CD4-positive, alpha-beta memory T cell (primary cell): ENCODE measurements around the gene MXD4. TPM values are rescaled to one million over a fixed set of nuclear protein-coding genes. Genes with fewer than 3 reads are reported as not detected.

Experiments used
- CTCF ChIA-PET: fragments of 350-600 bp; sonication (Branson Sonifier 250); formaldehyde crosslinking; loops from one replicate; lab custom pipeline; 2021; ENCODE audit warnings: inconsistent platforms; ENCODE audit not compliant: partially characterized antibody; lab: Charles Lee
- POLR2A ChIA-PET: fragments of 350-600 bp; sonication (Branson Sonifier 250); formaldehyde crosslinking; loops from one replicate; lab custom pipeline; 2021; ENCODE audit not compliant: partially characterized antibody; lab: Charles Lee
- DNase-seq, 5 donors: peaks; one replicate each; pipeline versions ENCODE4 v3.0.0 to v3.0.0-alpha.2; 2020 to 2022; ENCODE audit warnings: mixed read lengths in 1 of 5
- H3K27ac ChIP-seq: one replicate; pipeline ENCODE4 v1.7.0; 2013; ENCODE audit warnings: low read depth, low read length
- H3K27me3 ChIP-seq: 2 replicates; pipeline ENCODE4 v1.7.0; 2013; ENCODE audit warnings: mild to moderate bottlenecking, low read length, moderate library complexity; ENCODE audit not compliant: insufficient read depth
- H3K36me3 ChIP-seq: 2 replicates; pipeline ENCODE4 v1.7.0; 2013; ENCODE audit warnings: mild to moderate bottlenecking, low read length, moderate library complexity; ENCODE audit not compliant: insufficient read depth
- H3K4me1 ChIP-seq: 2 replicates; pipeline ENCODE4 v1.7.0; 2013; ENCODE audit warnings: mild to moderate bottlenecking, low read length, moderate library complexity; ENCODE audit not compliant: insufficient read depth
- H3K4me3 ChIP-seq, 2 donors: one replicate each; pipeline ENCODE4 v1.7.0; 2013; ENCODE audit warnings: low read length in 2 of 2, mild to moderate bottlenecking in 1 of 2
- H3K9me3 ChIP-seq, 2 donors: one replicate each; pipeline ENCODE4 v1.7.0; 2013; ENCODE audit warnings: low read length in 2 of 2, control low read depth in 1 of 2; ENCODE audit not compliant: control insufficient read depth in 1 of 2
- H3K27ac Mint-ChIP-seq, 7 donors: one replicate each; pipeline ENCODE4 v1.8.0; 2020 to 2021; ENCODE audit warnings: mixed read lengths in 7 of 7, mild to moderate bottlenecking in 6 of 7, inconsistent platforms in 3 of 7, moderate library complexity in 3 of 7
- H3K27me3 Mint-ChIP-seq, 2 donors: one replicate each; pipeline ENCODE4 v1.8.0; 2020 to 2021; ENCODE audit warnings: mixed read lengths in 2 of 2
- H3K36me3 Mint-ChIP-seq, 2 donors: one replicate each; pipeline ENCODE4 v1.8.0; 2020 to 2021; ENCODE audit warnings: mixed read lengths in 2 of 2, inconsistent platforms in 1 of 2, mild to moderate bottlenecking in 1 of 2
- H3K4me1 Mint-ChIP-seq, 4 donors: one replicate each; pipeline ENCODE4 v1.8.0; 2020 to 2021; ENCODE audit warnings: mixed read lengths in 4 of 4, mild to moderate bottlenecking in 1 of 4
- H3K4me3 Mint-ChIP-seq, 8 donors: one replicate each; pipeline ENCODE4 v1.8.0; 2020 to 2021; ENCODE audit warnings: mixed read lengths in 8 of 8, mild to moderate bottlenecking in 7 of 8, moderate library complexity in 6 of 8, inconsistent platforms in 3 of 8
- H3K9me3 Mint-ChIP-seq, 8 donors: one replicate each; pipeline ENCODE4 v1.8.0; 2020 to 2021; ENCODE audit warnings: mixed read lengths in 8 of 8, mild to moderate bottlenecking in 5 of 8, inconsistent platforms in 3 of 8, moderate library complexity in 1 of 8
- intact Hi-C: fragments of 100-400 bp; cut with micrococcal nuclease; formaldehyde crosslinking; loops from one replicate; pipeline ENCODE4 v1.15.1; 2023
- polyA plus RNA-seq, 2 donors: library from polyadenylated mRNA; unstranded; fragments of 300-500 nt; fragmentation: Illumina TruSeq; gene quantifications; one replicate each; pipeline ENCODE4 v1.2.3, GENCODE V29; 2021
- total RNA-seq, 2 experiments: library from RNA; stranded (reverse); gene quantifications; one replicate each; pipeline ENCODE4 v1.2.3, GENCODE V29; 2021

MXD4 gene
- total and polyA plus RNA-seq, 4 experiments from 2014 or later: 31.9 to 67.5 (median 57.7) TPM

GRCh38 chr4:2255501-2256155, 6.3 kb downstream of the MXD4 start:
- no peak overlapping the region for H3K4me3 ChIP-seq
- H3K4me1 Mint-ChIP-seq: peaks cover 8 to 27% (median 12%) of the 10 kb centered on the region in 4 donors
- H3K27me3 ChIP-seq: no peaks in the 10 kb centered on the region
- H3K9me3 ChIP-seq: no peaks in the 10 kb centered on the region
- H3K9me3 Mint-ChIP-seq: peaks cover 0 to 2% (median 0%) of the 10 kb centered on the region in 8 donors
- ChIA-PET CTCF (no interaction called here), POLR2A (interaction anchor here (0.9 kb wide), 1 partner anchor 10 kb away, joined by 4 read pairs; no protein-coding TSS in a partner anchor)
- intact Hi-C loops: no loop called here
- no peak overlapping the region for H3K27ac ChIP-seq
- peak overlapping the region in 1 of 7 donors; percentile 59 for H3K27ac Mint-ChIP-seq
- DNase-seq: peak in 1 of 5 donors; percentile 13
- H3K36me3 ChIP-seq: peaks cover 29% of the 10 kb centered on the region
- H3K36me3 Mint-ChIP-seq: peaks cover 17 to 36% of the 10 kb centered on the region in 2 donors
- no peak overlapping the region for H3K4me3 Mint-ChIP-seq
- H3K4me1 ChIP-seq: peaks cover 31% of the 10 kb centered on the region
- no peaks in the 10 kb centered on the region for H3K27me3 Mint-ChIP-seq

GRCh38 chr4:2254665-2255500, 7.0 kb downstream of the MXD4 start:
- H3K4me3 Mint-ChIP-seq: no peak overlapping the region
- peaks cover 17 to 39% of the 10 kb centered on the region in 2 donors for H3K36me3 Mint-ChIP-seq
- peaks cover 0 to 2% (median 0%) of the 10 kb centered on the region in 8 donors for H3K9me3 Mint-ChIP-seq

GRCh38 chr4:2253160-2254084, 8.5 kb downstream of the MXD4 start:
- intact Hi-C loops: no loop called here
- Histone ChIP-seq H3K4me3 (no peak overlapping the region), H3K4me1 (peaks cover 9% of the 10 kb centered on the region), H3K27ac (no peak overlapping the region), H3K27me3 (no peaks in the 10 kb centered on the region), H3K36me3 (peaks cover 44% of the 10 kb centered on the region), H3K9me3 (no peaks in the 10 kb centered on the region)
- CTCF ChIA-PET: no interaction called here
- peak in 1 of 5 donors; percentile 9 for DNase-seq
- peaks cover 17 to 45% of the 10 kb centered on the region in 2 donors for H3K36me3 Mint-ChIP-seq
- peaks cover 5 to 22% (median 9%) of the 10 kb centered on the region in 4 donors for H3K4me1 Mint-ChIP-seq
- no peak overlapping the region for H3K4me3 Mint-ChIP-seq
- peaks cover 0 to 2% (median 0%) of the 10 kb centered on the region in 8 donors for H3K9me3 Mint-ChIP-seq
- no peaks in the 10 kb centered on the region for H3K27me3 Mint-ChIP-seq
- H3K27ac Mint-ChIP-seq: peak overlapping the region in 3 of 7 donors; percentile 3 to 86 (median 27)
- POLR2A ChIA-PET: interaction anchor here (0.8 kb wide), 1 partner anchor 9 kb away, joined by 3 read pairs; the partner anchor contains the start of gene MXD4

More at GRCh38 chr4:2254665-2255500, 7.0 kb downstream of the MXD4 start:
- Histone ChIP-seq H3K27ac (no peak overlapping the region), H3K4me3 (no peak overlapping the region), H3K9me3 (no peaks in the 10 kb centered on the region), H3K4me1 (peaks cover 23% of the 10 kb centered on the region), H3K36me3 (peaks cover 34% of the 10 kb centered on the region), H3K27me3 (no peaks in the 10 kb centered on the region)
- intact Hi-C loops: no loop called here
- POLR2A ChIA-PET: interaction anchor here (0.9 kb wide), 1 partner anchor 9 kb away, joined by 4 read pairs; no protein-coding TSS in a partner anchor
- CTCF ChIA-PET: no interaction called here
- Mint-ChIP-seq H3K27me3 (no peaks in the 10 kb centered on the region), H3K27ac (peak overlapping the region in 6 of 7 donors; percentile 9 to 69 (median 41)), H3K4me1 (peaks cover 5 to 22% (median 10%) of the 10 kb centered on the region in 4 donors)
- peak in 1 of 5 donors; percentile 24 for DNase-seq

- H3K4me1 Mint-ChIP-seq: peaks cover 5 to 16% (median 9%) of the 10 kb centered on the region in 4 donors
- peaks cover 41% of the 10 kb centered on the region for H3K36me3 ChIP-seq
Observed at GRCh38 chr4:2252530-2253091, 9.3 kb downstream of the MXD4 start.

GRCh38 chr4:2251795-2252529, 9.9 kb downstream of the MXD4 start:
- Histone ChIP-seq H3K4me1 (no peaks in the 10 kb centered on the region), H3K9me3 (no peaks in the 10 kb centered on the region), H3K4me3 (no peak overlapping the region), H3K36me3 (peaks cover 38% of the 10 kb centered on the region), H3K27me3 (no peaks in the 10 kb centered on the region), H3K27ac (no peak overlapping the region)
- intact Hi-C loops: no loop called here
- peak in 1 of 5 donors; percentile 30 for DNase-seq
- no peak overlapping the region for H3K4me3 Mint-ChIP-seq
- peaks cover 13 to 39% of the 10 kb centered on the region in 2 donors for H3K36me3 Mint-ChIP-seq
- peaks cover 0 to 2% (median 0%) of the 10 kb centered on the region in 8 donors for H3K9me3 Mint-ChIP-seq
- no peaks in the 10 kb centered on the region for H3K27me3 Mint-ChIP-seq
- CTCF ChIA-PET: no interaction called here
- peak overlapping the region in 1 of 7 donors; percentile 18 for H3K27ac Mint-ChIP-seq
- peaks cover 4 to 11% (median 9%) of the 10 kb centered on the region in 4 donors for H3K4me1 Mint-ChIP-seq
- POLR2A ChIA-PET: interaction anchor here (1.5 kb wide), 1 partner anchor 8 kb away, joined by 3 read pairs; no protein-coding TSS in a partner anchor

More at GRCh38 chr4:2252530-2253091, 9.3 kb downstream of the MXD4 start:
- Histone ChIP-seq H3K4me3 (no peak overlapping the region), H3K27me3 (no peaks in the 10 kb centered on the region), H3K4me1 (peaks cover 5% of the 10 kb centered on the region), H3K27ac (no peak overlapping the region), H3K9me3 (no peaks in the 10 kb centered on the region)
- POLR2A ChIA-PET: no interaction called here
- H3K9me3 Mint-ChIP-seq: peaks cover 0 to 2% (median 0%) of the 10 kb centered on the region in 8 donors
- peak overlapping the region in 6 of 7 donors; percentile 3 to 86 (median 51) for H3K27ac Mint-ChIP-seq
- CTCF ChIA-PET: no interaction called here
- H3K36me3 Mint-ChIP-seq: peaks cover 13 to 42% of the 10 kb centered on the region in 2 donors
- DNase-seq: peak in 1 of 5 donors; percentile 29
- H3K4me3 Mint-ChIP-seq: no peak overlapping the region
- H3K27me3 Mint-ChIP-seq: no peaks in the 10 kb centered on the region
- intact Hi-C loops: no loop called here
